GM19238 (cell line): Measurements from ENCODE around the gene CPA2.
"Not testable (repeated sequence)": the region's sequence is repeated elsewhere in the genome, so short reads cannot be mapped to it uniquely, and the experiment has no call there.

Source experiments
- DNase-seq: peaks from one replicate; pipeline ENCODE4 v3.0.0; 2011; ENCODE audit warnings: low spot score; ENCODE audit not compliant: insufficient read length

The CPA2 gene

GRCh38 chr7:130305433-130306042, 38.9 kb downstream of the CPA2 start:
- no peak for DNase-seq

- DNase-seq, result no peak
Measured at GRCh38 chr7:130309986-130310385, 43.3 kb downstream of the CPA2 start.

GRCh38 chr7:130314305-130314704, 47.6 kb downstream of the CPA2 start:
- DNase-seq, result no peak

DNA sequence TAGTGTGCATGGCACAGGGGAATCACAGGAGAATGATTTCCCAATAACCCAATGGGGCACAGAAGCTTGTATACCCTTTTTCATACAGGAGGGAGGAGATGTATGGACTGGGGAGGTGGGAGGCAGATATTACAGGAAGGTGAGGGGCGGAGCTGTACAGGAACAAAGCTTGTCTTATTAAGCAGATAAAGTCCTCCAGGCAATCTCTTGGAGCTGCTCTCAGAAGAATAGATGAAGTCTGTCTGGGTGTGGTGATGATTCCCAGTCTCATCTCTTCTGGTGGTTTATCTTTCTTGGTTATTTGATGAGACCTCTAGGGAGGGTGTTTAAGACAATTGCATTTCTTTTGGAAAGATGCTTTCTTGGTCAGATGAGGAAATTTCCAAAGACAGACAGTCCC, 52.9 kb downstream of the CPA2 start:
- no peak for DNase-seq

GRCh38 chr7:130321542-130322229, 55.0 kb downstream of the CPA2 start:
- DNase-seq, result not testable (repeated sequence)

DNA sequence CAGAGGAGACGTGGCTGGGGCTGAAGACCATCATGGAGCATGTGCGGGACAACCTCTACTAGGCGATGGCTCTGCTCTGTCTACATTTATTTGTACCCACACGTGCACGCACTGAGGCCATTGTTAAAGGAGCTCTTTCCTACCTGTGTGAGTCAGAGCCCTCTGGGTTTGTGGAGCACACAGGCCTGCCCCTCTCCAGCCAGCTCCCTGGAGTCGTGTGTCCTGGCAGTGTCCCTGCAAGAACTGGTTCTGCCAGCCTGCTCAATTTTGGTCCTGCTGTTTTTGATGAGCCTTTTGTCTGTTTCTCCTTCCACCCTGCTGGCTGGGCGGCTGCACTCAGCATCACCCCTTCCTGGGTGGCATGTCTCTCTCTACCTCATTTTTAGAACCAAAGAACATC, 56.0 kb downstream of the CPA2 start:
- no peak for DNase-seq

DNA sequence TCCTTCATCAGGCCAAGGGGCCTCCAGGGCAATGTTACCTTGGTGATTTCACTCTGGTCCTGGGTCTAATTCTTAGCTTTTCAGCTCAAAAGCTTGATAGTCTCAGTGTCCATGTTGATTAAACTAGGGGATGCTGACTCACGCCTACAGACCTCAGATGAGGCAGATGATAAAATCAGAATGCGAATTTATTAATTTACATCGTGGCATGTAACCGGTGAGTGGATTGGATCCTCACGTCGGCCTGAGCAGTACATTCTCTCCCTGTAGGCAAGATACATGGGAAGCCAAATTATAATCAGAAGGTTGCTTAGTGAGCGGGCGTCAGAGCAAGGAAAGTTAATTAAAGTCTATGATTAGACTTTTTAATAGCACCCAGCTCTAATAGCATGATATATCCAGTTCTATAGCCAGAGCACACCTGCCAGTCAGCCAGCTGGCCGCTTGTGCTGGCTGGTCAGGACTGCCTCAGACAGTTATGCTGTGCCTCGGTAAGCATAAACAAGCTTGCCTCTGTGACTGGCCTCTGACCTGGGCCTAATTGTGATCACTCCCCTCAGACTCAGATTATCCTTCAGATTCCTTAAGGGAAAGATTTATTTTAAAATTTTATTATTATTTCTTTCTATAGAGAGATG, 57.8 kb downstream of the CPA2 start:
- no peak for DNase-seq

- no peak for DNase-seq
Measured at GRCh38 chr7:130329681-130330080, 63.0 kb downstream of the CPA2 start.

- no peak for DNase-seq
Measured at GRCh38 chr7:130332259-130333053, 65.8 kb downstream of the CPA2 start.

DNA sequence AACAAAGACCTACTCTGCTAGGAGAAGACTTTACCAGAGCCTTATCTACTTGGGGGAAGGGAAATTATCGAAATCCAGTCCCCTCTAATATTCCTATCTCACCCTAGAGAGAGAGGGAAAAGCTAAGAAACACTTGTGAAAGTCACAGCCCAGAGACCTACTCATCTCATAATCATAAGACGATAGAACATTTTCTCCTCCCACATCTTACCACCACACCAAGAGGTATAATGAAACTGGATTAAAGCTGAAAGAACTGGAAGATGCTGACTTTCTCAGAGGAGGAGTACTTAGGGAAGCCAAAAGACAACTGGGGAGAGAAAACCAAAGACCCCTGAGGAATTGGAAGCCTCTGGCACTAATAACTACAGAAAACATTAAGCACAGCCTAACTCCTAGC, 67.2 kb downstream of the CPA2 start:
- DNase-seq, result no peak

DNA sequence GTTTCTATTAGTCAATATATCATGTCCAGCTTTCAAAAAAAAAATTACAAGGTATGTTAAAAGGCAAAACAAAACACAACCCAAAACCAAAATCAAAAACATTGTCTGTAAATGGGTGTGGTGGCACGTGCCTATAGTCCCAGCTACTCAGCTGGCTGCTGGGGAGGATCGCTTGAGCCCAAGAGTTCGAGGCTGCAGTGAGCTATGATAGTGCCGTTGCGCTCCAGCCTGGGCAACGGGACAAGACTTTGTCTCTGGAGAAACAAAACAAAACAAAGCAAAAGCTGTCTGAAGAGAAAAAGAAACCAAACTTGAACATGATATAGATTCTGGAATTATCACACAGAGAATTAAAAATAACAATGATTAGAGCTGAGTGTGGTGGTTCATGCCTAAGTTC, 67.6 kb downstream of the CPA2 start:
- no peak for DNase-seq

- no peak for DNase-seq
Measured at GRCh38 chr7:130337410-130337971, 70.8 kb downstream of the CPA2 start.

DNA sequence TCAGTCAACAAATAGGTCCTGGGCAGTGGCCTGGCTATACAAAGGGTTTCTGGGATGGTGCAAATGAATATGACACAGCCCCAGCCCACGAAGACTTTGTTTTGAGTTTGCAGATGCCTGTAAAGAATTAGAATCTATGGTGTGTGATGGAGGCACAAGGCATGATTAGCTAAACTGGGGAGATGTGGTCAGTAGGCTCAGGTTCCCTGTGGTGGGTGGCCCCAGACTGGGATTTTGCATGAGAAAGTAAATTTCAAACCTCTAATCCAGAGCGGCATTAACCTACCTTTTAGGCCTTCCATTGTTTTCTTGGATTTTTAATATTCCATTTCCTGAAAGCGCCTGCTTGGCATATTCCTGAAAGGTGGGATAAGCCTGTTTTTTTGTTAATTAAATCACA, 71.6 kb downstream of the CPA2 start:
- DNase-seq, result no peak
